Activated CD8-positive, alpha-beta T cell treated with anti-CD3 and anti-CD28 coated beads, Interleukin-2, amount 10 ng/mL, durations not matched to agents 7 days and 5 days (primary cell): ENCODE results near the gene LDB2. TPM values are rescaled to one million over a fixed set of nuclear protein-coding genes. Genes with fewer than 3 reads are reported as not detected.
A peak's percentile ranks its signal among the peaks of the same experiment; 100 is the strongest.

Experiments used
- ATAC-seq: fragments of 150-1000 bp; cut with Tn5 transposase; one replicate; pipeline ENCODE4 v1.10.0; 2021; ENCODE audit warnings: moderate library complexity
- CTCF ChIA-PET: fragments of 350-600 bp; sonication (Branson Sonifier 250); formaldehyde crosslinking; loops from one replicate; lab custom pipeline; 2021; ENCODE audit warnings: antibody characterized with exemption; lab: Charles Lee
- POLR2A ChIA-PET: fragments of 350-600 bp; sonication (Branson Sonifier 250); formaldehyde crosslinking; loops from one replicate; lab custom pipeline; 2021; ENCODE audit warnings: antibody characterized with exemption; lab: Charles Lee
- DNase-seq: peaks from one replicate; pipeline ENCODE4 v3.0.0-alpha.2; 2020
- H3K27ac Mint-ChIP-seq: one replicate; pipeline ENCODE4 v1.8.0; 2021; ENCODE audit warnings: mild to moderate bottlenecking, mixed read lengths
- H3K27me3 Mint-ChIP-seq: one replicate; pipeline ENCODE4 v1.8.0; 2021; ENCODE audit warnings: low read depth, mixed read lengths
- H3K36me3 Mint-ChIP-seq: one replicate; pipeline ENCODE4 v1.8.0; 2021; ENCODE audit warnings: low read depth, mixed read lengths
- H3K4me1 Mint-ChIP-seq: one replicate; pipeline ENCODE4 v1.8.0; 2021; ENCODE audit warnings: low read depth, mixed read lengths
- H3K4me3 Mint-ChIP-seq: one replicate; pipeline ENCODE4 v1.8.0; 2021; ENCODE audit warnings: mild to moderate bottlenecking, mixed read lengths
- H3K9me3 Mint-ChIP-seq: one replicate; pipeline ENCODE4 v1.8.0; 2022; ENCODE audit warnings: mixed read lengths; ENCODE audit not compliant: insufficient read depth
- total RNA-seq, 2 experiments: library from RNA; stranded (reverse); gene quantifications; one replicate each; pipeline ENCODE4 v1.2.3, GENCODE V29; 2021

LDB2 gene
- total RNA-seq, 2 experiments from 2014 or later = not detected

- no peak overlapping the region for H3K27ac Mint-ChIP-seq
- H3K9me3 Mint-ChIP-seq = no peaks in the 10 kb centered on the region
- no peaks in the 10 kb centered on the region for H3K4me1 Mint-ChIP-seq
- DNase-seq = no peak
- no peak for ATAC-seq
- H3K4me3 Mint-ChIP-seq = no peak overlapping the region
- H3K36me3 Mint-ChIP-seq = no peaks in the 10 kb centered on the region
- ChIA-PET CTCF (interaction anchor here (1.6 kb wide), 1 partner anchor 102 kb away, joined by 4 read pairs; no protein-coding TSS in a partner anchor), POLR2A (no interaction called here)
- H3K27me3 Mint-ChIP-seq = peaks cover 2% of the 10 kb centered on the region
These were observed 84.1 kb downstream of the LDB2 start for GRCh38 chr4:16814361-16814760.

GRCh38 chr4:16812041-16812440 lies 86.4 kb downstream of the LDB2 start:
- no peaks in the 10 kb centered on the region for H3K36me3 Mint-ChIP-seq
- H3K4me1 Mint-ChIP-seq = no peaks in the 10 kb centered on the region
- H3K27ac Mint-ChIP-seq = no peak overlapping the region
- H3K4me3 Mint-ChIP-seq = no peak overlapping the region
- CTCF ChIA-PET = interaction anchor here (1.2 kb wide), 1 partner anchor 18 kb away, joined by 4 read pairs; no protein-coding TSS in a partner anchor
- POLR2A ChIA-PET = no interaction called here
- DNase-seq (no peak), ATAC-seq (no peak)
- no peaks in the 10 kb centered on the region for H3K9me3 Mint-ChIP-seq
- H3K27me3 Mint-ChIP-seq = peaks cover 6% of the 10 kb centered on the region

- Mint-ChIP-seq H3K9me3 (no peaks in the 10 kb centered on the region), H3K27ac (no peak overlapping the region), H3K4me3 (no peak overlapping the region), H3K4me1 (no peaks in the 10 kb centered on the region), H3K27me3 (peaks cover 8% of the 10 kb centered on the region), H3K36me3 (no peaks in the 10 kb centered on the region)
- DNase-seq (no peak), ATAC-seq (no peak)
- CTCF ChIA-PET = no interaction called here
- POLR2A ChIA-PET = no interaction called here
These were observed 88.5 kb downstream of the LDB2 start for GRCh38 chr4:16809943-16810342.

GRCh38 chr4:16809064-16809463 lies 89.4 kb downstream of the LDB2 start:
- H3K27me3 Mint-ChIP-seq = peaks cover 8% of the 10 kb centered on the region
- DNase-seq = no peak
- no peaks in the 10 kb centered on the region for H3K4me1 Mint-ChIP-seq
- H3K27ac Mint-ChIP-seq = no peak overlapping the region
- no peak for ATAC-seq
- H3K9me3 Mint-ChIP-seq = no peaks in the 10 kb centered on the region
- CTCF ChIA-PET = no interaction called here
- POLR2A ChIA-PET = no interaction called here
- no peaks in the 10 kb centered on the region for H3K36me3 Mint-ChIP-seq
- no peak overlapping the region for H3K4me3 Mint-ChIP-seq

GRCh38 chr4:16807355-16807754 lies 91.1 kb downstream of the LDB2 start:
- no peak overlapping the region for H3K4me3 Mint-ChIP-seq
- DNase-seq (no peak), ATAC-seq (no peak)
- H3K27ac Mint-ChIP-seq = no peak overlapping the region
- no peaks in the 10 kb centered on the region for H3K4me1 Mint-ChIP-seq
- H3K9me3 Mint-ChIP-seq = no peaks in the 10 kb centered on the region
- H3K27me3 Mint-ChIP-seq = peaks cover 8% of the 10 kb centered on the region
- ChIA-PET POLR2A (no interaction called here), CTCF (no interaction called here)
- H3K36me3 Mint-ChIP-seq = no peaks in the 10 kb centered on the region

- Mint-ChIP-seq H3K27ac (no peak overlapping the region), H3K4me1 (no peaks in the 10 kb centered on the region), H3K9me3 (no peaks in the 10 kb centered on the region), H3K36me3 (no peaks in the 10 kb centered on the region), H3K4me3 (no peak overlapping the region), H3K27me3 (peaks cover 7% of the 10 kb centered on the region)
- DNase-seq = no peak
- CTCF ChIA-PET = no interaction called here
- no peak for ATAC-seq
- POLR2A ChIA-PET = no interaction called here
These were observed 93.9 kb downstream of the LDB2 start for GRCh38 chr4:16804581-16804980.

GRCh38 chr4:16802044-16802443 lies 96.4 kb downstream of the LDB2 start:
- H3K4me1 Mint-ChIP-seq = no peaks in the 10 kb centered on the region
- no peak overlapping the region for H3K27ac Mint-ChIP-seq
- ATAC-seq = no peak
- ChIA-PET CTCF (interaction anchor here (1.3 kb wide), 1 partner anchor 115 kb away, joined by 4 read pairs; no protein-coding TSS in a partner anchor), POLR2A (no interaction called here)
- no peaks in the 10 kb centered on the region for H3K36me3 Mint-ChIP-seq
- peaks cover 2% of the 10 kb centered on the region for H3K27me3 Mint-ChIP-seq
- H3K9me3 Mint-ChIP-seq = no peaks in the 10 kb centered on the region
- no peak overlapping the region for H3K4me3 Mint-ChIP-seq
- no peak for DNase-seq

GRCh38 chr4:16801356-16801755 lies 97.1 kb downstream of the LDB2 start:
- ATAC-seq = no peak
- POLR2A ChIA-PET = no interaction called here
- Mint-ChIP-seq H3K27me3 (peaks cover 2% of the 10 kb centered on the region), H3K36me3 (no peaks in the 10 kb centered on the region), H3K4me3 (no peak overlapping the region), H3K4me1 (no peaks in the 10 kb centered on the region), H3K27ac (no peak overlapping the region), H3K9me3 (no peaks in the 10 kb centered on the region)
- CTCF ChIA-PET = no interaction called here
- DNase-seq = no peak

GRCh38 chr4:16794816-16795445 lies 103.5 kb downstream of the LDB2 start:
- no peaks in the 10 kb centered on the region for H3K9me3 Mint-ChIP-seq

GRCh38 chr4:16791460-16791859 lies 107.0 kb downstream of the LDB2 start:
- H3K27ac Mint-ChIP-seq = no peak overlapping the region
- H3K9me3 Mint-ChIP-seq = no peaks in the 10 kb centered on the region
- ATAC-seq (no peak), DNase-seq (no peak)
- no peaks in the 10 kb centered on the region for H3K4me1 Mint-ChIP-seq
- ChIA-PET POLR2A (no interaction called here), CTCF (interaction anchor here (4.0 kb wide), 1 partner anchor 125 kb away, joined by 38 read pairs; no protein-coding TSS in a partner anchor)
- peaks cover 3% of the 10 kb centered on the region for H3K27me3 Mint-ChIP-seq
- H3K4me3 Mint-ChIP-seq = no peak overlapping the region
- no peaks in the 10 kb centered on the region for H3K36me3 Mint-ChIP-seq

More at GRCh38 chr4:16794816-16795445, 103.5 kb downstream of the LDB2 start:
- DNase-seq (peak; percentile 62), ATAC-seq (no peak)
- ChIA-PET POLR2A (no interaction called here), CTCF (interaction anchor here (0.6 to 4.0 kb wide), 13 partner anchors 9 to 653 kb away, joined by 3 to 38 read pairs (median 3); no protein-coding TSS in a partner anchor)
- H3K4me3 Mint-ChIP-seq = no peak overlapping the region
- no peak overlapping the region for H3K27ac Mint-ChIP-seq
- H3K4me1 Mint-ChIP-seq = no peaks in the 10 kb centered on the region
- H3K27me3 Mint-ChIP-seq = peaks cover 3% of the 10 kb centered on the region
- H3K36me3 Mint-ChIP-seq = no peaks in the 10 kb centered on the region

- CTCF ChIA-PET = no interaction called here
- H3K27ac Mint-ChIP-seq = no peak overlapping the region
- no peak for ATAC-seq
These were observed 107.9 kb downstream of the LDB2 start for GRCh38 chr4:16790508-16790907.

GRCh38 chr4:16788868-16789267 lies 109.6 kb downstream of the LDB2 start:
- ATAC-seq (no peak), DNase-seq (no peak)
- POLR2A ChIA-PET = no interaction called here
- H3K9me3 Mint-ChIP-seq = no peaks in the 10 kb centered on the region
- peaks cover 3% of the 10 kb centered on the region for H3K27me3 Mint-ChIP-seq
- no peaks in the 10 kb centered on the region for H3K36me3 Mint-ChIP-seq
- H3K4me3 Mint-ChIP-seq = no peak overlapping the region
- H3K27ac Mint-ChIP-seq = no peak overlapping the region
- CTCF ChIA-PET = no interaction called here
- H3K4me1 Mint-ChIP-seq = no peaks in the 10 kb centered on the region

More at GRCh38 chr4:16790508-16790907, 107.9 kb downstream of the LDB2 start:
- Mint-ChIP-seq H3K4me1 (no peaks in the 10 kb centered on the region), H3K9me3 (no peaks in the 10 kb centered on the region), H3K4me3 (no peak overlapping the region), H3K27me3 (peaks cover 3% of the 10 kb centered on the region), H3K36me3 (no peaks in the 10 kb centered on the region)
- no peak for DNase-seq
- POLR2A ChIA-PET = no interaction called here
